Neutrophil (primary cell): ENCODE measurements around the gene FGF18.

Experiments used
- H3K27ac ChIP-seq: fragments of 200-600 bp; sonication (generic); 2 replicates; pipeline ENCODE4 v1.5.1; 2016; ENCODE audit warnings: mild to moderate bottlenecking, moderate library complexity
- H3K27me3 ChIP-seq: fragments of 200-600 bp; sonication (generic); 2 replicates; pipeline ENCODE4 v1.6.0; 2016; ENCODE audit warnings: mild to moderate bottlenecking
- H3K36me3 ChIP-seq: fragments of 200-600 bp; sonication (generic); 2 replicates; pipeline ENCODE4 v1.5.1; 2017
- H3K4me1 ChIP-seq, 2 experiments: fragments of 200-600 bp in 1 of 2; sonication (generic) in 1 of 2; 1 replicate in 1 of 2; 2 replicates in 1 of 2; pipeline versions ENCODE4 v1.5.1 to v1.6.1; 2013 to 2016; ENCODE audit warnings: low read depth in 1 of 2, low read length in 1 of 2, mild to moderate bottlenecking in 1 of 2, moderate library complexity in 1 of 2; ENCODE audit not compliant: control insufficient read depth in 1 of 2, insufficient read depth in 1 of 2
- H3K4me3 ChIP-seq, 2 experiments: fragments of 200-600 bp in 1 of 2; sonication (generic) in 1 of 2; 1 replicate in 1 of 2; 2 replicates in 1 of 2; pipeline ENCODE4 v1.5.1; 2013 to 2016; ENCODE audit warnings: low read depth in 1 of 2, low read length in 1 of 2, mild to moderate bottlenecking in 1 of 2, moderate library complexity in 1 of 2
- H3K9me3 ChIP-seq: fragments of 200-600 bp; sonication (generic); 2 replicates; pipeline ENCODE4 v1.5.1; 2016
- TF ChIP-seq, protein P1 (sequence below): fragments of 200-600 bp; sonication (generic); IDR thresholded peaks from 2 replicates; pipeline ENCODE4 v1.5.1; 2016; ENCODE audit warnings: antibody characterized with exemption

Gene FGF18

DNA sequence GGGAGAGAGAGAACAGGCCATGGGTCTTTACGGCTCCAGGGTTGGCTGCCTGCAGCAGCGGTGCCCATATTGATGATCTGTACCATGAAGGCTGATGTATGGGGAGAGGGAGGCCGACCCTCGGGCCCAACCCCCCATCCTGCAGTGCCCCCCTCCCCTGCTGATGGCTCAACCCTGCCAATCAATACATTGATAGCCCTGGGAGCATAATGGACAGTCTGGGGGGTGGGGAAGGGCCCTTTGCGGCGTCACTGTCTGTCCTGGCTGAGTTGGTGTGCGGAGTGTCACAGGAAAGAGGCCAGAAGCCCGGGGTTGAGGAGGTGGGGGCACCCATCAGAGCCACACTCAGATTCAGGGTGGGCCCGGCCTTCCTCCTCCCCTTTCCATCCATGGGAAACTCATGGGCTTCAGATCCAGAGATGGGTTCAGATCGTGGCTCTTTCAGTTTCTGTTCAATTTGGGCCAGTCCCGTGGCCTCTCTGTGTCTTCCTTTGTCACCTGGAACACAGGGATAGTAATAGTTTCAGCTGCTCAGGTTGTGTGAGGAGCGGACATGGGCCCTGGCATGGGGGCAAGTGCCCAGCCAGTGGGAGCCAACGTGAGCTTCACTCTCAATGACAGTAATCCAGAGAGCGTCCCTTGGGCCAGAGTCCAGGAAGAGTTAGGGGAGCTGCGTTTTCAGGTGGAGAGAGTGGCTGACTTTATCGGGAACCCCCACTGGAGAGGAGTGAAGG lies 9.5 kb downstream of the FGF18 start:
- no peaks in the 10 kb centered on the region for H3K9me3 ChIP-seq
- TF ChIP-seq, protein P1, sequence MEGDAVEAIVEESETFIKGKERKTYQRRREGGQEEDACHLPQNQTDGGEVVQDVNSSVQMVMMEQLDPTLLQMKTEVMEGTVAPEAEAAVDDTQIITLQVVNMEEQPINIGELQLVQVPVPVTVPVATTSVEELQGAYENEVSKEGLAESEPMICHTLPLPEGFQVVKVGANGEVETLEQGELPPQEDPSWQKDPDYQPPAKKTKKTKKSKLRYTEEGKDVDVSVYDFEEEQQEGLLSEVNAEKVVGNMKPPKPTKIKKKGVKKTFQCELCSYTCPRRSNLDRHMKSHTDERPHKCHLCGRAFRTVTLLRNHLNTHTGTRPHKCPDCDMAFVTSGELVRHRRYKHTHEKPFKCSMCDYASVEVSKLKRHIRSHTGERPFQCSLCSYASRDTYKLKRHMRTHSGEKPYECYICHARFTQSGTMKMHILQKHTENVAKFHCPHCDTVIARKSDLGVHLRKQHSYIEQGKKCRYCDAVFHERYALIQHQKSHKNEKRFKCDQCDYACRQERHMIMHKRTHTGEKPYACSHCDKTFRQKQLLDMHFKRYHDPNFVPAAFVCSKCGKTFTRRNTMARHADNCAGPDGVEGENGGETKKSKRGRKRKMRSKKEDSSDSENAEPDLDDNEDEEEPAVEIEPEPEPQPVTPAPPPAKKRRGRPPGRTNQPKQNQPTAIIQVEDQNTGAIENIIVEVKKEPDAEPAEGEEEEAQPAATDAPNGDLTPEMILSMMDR, result no peak
- no peaks in the 10 kb centered on the region for H3K36me3 ChIP-seq
- H3K4me1 ChIP-seq, result no peaks in the 10 kb centered on the region
- H3K27me3 ChIP-seq, result peaks cover 12% of the 10 kb centered on the region
- no peak overlapping the region for H3K4me3 ChIP-seq
- H3K27ac ChIP-seq, result no peak overlapping the region

DNA sequence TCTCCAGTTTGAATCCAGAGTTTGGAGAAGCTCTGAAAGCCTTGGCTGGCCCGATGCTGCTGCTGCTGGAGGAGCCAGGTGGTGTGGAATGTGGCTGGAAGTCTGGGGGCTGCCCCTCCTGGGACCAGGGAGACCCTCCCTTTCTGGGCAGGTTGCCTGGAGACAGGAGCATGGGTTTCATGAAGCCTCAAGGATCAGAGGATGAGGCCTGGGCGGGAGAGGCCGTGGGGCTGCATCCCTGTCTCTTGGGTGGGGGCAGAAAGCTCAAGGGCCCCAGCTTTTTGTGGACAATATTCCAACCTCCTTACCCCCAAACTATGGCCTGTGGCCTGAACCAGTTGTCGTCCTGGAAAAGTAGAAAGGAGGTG lies 10.1 kb downstream of the FGF18 start:
- no peak overlapping the region for H3K27ac ChIP-seq
- H3K4me3 ChIP-seq, result no peak overlapping the region
- H3K36me3 ChIP-seq, result no peaks in the 10 kb centered on the region
- H3K4me1 ChIP-seq, result no peaks in the 10 kb centered on the region
- TF ChIP-seq, protein P1, result no peak
- peaks cover 7% of the 10 kb centered on the region for H3K27me3 ChIP-seq
- H3K9me3 ChIP-seq, result no peaks in the 10 kb centered on the region

DNA sequence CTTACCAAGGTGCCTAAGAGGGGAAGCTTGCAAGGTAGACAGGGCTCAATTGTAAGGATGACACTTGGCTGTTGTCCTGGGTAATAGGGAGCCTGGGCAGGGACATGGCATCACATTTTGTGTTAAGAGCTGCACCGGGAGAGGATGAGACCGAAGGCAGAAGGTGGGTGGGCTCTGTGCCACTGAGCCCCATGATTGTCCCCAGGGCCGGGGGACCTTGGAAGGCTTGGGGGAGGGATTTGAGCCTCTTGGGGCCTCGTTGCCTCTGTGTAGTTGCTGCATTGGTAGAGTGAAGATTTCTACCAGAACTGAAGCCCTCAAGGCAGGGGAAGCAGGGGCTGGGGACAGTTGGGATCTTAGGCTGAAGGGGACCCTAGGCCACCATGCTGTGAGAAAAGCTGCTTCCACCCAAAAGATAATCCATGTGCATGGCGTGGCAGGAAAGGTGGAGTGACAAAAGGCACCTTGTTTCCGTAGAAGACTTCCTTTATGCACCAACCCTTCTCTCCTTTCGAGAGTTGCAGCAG lies 11.9 kb downstream of the FGF18 start:
- Histone ChIP-seq H3K4me3 (no peak overlapping the region), H3K9me3 (no peaks in the 10 kb centered on the region), H3K27me3 (no peaks in the 10 kb centered on the region), H3K36me3 (no peaks in the 10 kb centered on the region), H3K4me1 (no peaks in the 10 kb centered on the region), H3K27ac (no peak overlapping the region)
- TF ChIP-seq, protein P1, result no peak

DNA sequence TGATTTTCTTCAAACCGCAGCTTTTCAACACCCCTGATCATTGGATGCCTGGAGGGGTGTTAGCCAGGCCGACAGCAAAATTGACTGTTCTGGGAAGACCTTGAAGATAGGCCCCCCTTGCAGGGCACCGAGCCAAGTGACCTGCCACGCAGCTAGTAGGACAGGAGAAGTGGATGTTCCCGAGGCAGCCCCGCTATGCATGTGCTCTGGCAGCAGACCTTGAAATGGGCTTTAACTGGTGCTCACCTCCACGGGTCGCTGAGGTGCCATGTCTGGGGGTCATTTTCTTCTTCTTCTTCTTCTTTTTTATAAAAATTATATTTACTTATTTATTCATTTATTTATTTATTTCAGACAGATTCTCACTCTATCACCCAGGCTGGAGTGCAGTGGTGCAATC lies 12.6 kb downstream of the FGF18 start:
- H3K9me3 ChIP-seq, result no peaks in the 10 kb centered on the region
- TF ChIP-seq, protein P1, result no peak
- H3K36me3 ChIP-seq, result no peaks in the 10 kb centered on the region
- H3K4me1 ChIP-seq, result no peaks in the 10 kb centered on the region
- no peak overlapping the region for H3K27ac ChIP-seq
- no peaks in the 10 kb centered on the region for H3K27me3 ChIP-seq
- no peak overlapping the region for H3K4me3 ChIP-seq

DNA sequence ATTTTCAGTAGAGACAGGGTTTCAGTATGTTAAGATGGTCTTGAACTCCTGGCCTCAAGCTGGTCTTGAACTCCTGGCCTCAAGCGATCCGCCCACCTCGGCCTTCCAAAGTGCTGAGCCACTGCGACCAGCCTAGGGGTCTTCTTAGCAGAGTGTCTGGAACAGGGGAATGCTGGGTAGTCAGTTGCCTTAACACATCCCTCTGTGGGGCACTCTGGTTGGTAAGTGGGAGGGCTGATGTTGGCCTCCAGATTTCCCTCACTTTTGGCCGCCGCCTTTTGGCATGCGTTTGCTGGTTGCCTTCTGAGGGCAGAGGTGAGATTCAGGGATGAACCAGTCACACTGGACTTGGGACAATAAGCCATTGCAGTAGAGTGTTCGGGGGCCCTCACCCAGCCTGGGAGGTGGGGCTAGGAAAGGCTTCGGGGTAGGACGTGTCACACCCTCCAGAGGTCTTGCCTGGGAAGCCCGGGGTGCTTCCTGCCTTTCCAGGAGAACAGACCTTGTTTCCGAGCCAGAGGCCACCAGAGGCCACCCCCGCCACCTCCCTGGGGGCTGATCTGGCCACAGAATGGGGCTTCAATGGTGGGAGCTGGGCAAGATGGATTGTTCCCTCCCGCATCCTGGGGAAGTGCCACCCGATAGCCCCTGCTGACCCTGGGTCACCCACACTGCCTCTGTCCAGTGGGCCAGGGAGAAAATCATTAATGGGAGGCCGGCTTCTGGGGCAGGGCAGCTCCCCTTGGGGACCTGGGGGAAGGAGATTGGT lies 13.3 kb downstream of the FGF18 start:
- no peak overlapping the region for H3K27ac ChIP-seq
- H3K4me1 ChIP-seq, result no peaks in the 10 kb centered on the region
- TF ChIP-seq, protein P1, result no peak
- H3K9me3 ChIP-seq, result no peaks in the 10 kb centered on the region
- H3K36me3 ChIP-seq, result no peaks in the 10 kb centered on the region
- no peaks in the 10 kb centered on the region for H3K27me3 ChIP-seq
- H3K4me3 ChIP-seq, result no peak overlapping the region
